HG02981 (cell line): ENCODE data around the gene SAMD9.
"Not testable (repeated sequence)": the region's sequence is repeated elsewhere in the genome, so short reads cannot be mapped to it uniquely, and the experiment has no call there.

Experiments used
- ATAC-seq: cut with Tn5 transposase; IDR thresholded peaks from one replicate; pipeline ENCODE4 v1.9.1; 2021; ENCODE audit warnings: mild to moderate bottlenecking, moderate library complexity; ENCODE audit not compliant: unreplicated experiment

Gene SAMD9

DNA sequence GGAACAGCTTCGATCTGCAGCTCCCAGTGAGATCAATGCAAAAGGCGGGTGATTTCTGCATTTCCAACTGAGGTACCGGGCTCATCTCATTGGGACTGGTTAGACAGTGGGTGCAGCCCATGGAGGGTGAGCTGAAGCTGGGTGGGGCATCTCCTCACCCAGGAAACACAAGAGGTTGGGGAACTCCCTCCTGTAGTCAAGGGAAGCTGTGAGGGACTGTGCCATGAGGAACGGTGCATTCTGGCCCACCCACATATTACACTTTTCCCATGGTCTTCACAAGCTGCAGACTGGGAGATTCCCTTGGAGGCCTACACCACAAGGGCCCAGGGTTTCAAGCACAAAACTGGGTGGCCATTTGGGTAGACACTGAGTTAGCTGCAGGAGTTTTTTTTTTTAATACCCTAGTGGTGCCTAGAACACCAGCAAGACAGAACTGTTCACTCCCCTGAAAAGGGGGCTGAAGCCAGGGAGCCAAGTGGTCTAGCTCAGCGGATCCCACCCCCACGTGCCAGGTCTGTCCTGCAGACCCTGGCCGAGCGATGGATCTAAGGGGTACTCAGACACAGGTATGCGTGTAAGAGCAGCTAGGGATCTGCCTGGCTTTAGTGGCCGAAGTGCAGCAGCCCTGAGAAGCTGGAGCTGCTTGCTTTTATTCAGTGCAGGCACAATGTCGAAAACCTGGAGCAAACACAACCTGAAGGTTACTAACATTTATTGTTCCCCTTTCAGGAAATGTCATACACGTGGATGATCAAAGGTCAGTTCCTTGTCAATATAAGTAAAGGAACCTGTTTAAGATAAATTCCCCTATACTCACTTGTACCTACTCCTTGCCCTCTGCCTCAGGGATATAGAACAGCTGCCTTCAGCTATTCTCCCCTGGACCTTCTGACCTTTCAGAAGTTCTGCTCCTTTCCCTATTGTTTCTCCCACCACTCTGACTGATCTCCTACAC is 3.1 kb upstream of the SAMD9 start:
- ATAC-seq, result no peak

DNA sequence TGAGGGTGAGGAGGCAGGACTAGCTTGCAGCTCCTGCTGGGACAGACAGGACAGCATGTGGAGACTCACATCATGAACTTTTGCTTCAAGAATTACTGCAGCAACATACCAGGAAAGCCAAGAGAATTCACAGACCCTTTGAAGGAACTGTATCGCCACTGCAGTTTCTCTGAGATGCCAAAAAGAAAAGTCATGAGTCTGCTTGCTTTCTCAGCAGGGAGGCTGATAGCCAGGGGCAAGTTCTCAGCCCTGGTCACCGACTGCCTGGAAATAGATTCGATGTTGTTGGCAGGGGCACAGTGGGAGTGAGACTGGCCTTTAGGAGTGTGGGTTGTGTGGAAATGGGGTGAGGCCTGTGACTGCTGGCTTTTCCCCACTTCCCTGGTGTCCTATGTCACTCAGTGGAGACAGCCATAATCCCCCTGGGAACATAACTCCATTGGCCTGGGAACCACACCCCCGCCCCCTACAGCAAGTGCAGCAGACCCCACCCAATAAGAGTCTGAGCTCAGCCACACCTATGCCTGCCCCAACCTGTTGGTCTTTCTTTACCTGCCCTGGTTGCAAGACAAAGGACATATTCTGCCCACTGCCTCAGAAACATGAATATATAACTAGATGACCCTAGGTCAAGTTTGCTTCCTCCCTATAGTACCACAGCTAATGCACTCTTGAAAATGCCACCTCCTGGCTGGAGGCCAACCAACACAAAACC is 1.6 kb upstream of the SAMD9 start:
- ATAC-seq, result no peak

DNA sequence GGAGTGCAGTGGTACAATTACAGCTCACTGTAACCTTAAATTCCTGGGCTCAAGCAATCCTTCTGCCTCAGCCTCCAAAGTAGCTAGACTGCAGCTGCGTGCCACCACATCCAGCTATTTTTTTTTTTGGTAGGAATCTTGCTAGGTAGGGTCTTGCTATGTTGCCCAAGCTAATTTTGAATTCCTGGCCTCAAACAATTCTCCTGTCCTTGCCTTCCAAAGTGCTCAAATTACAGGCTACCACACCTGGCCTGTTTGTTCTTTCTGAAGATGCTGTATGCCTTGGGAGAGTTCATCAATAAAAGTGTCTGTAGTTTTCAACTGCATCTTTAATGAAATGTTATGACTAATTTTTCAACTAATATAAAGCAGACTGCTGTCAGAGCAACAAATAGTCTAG is 452 bp downstream of the SAMD9 start:
- ATAC-seq, result no peak

GRCh38 chr7:93115796-93116195 is 2.0 kb downstream of the SAMD9 start:
- ATAC-seq, result no peak

DNA sequence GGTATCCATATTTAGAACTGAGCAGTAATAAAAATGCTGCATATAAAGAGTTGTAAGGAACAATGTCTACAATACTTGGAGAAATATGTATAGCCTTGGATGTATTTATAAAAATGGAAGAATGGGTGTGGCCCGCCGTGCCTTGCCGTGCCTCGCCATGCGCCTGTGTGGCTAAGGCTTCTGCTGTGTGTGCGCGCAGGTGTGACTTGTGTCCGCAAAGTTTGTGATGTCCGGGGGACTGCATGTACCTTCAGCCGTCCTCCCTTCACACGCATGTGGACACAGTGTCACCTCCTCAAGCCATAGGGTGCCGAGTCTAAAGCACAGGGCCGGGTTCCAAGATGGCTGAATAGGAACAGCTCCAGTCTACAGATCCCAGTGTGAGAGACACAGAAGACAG is 9.8 kb downstream of the SAMD9 start:
- ATAC-seq, result no peak

DNA sequence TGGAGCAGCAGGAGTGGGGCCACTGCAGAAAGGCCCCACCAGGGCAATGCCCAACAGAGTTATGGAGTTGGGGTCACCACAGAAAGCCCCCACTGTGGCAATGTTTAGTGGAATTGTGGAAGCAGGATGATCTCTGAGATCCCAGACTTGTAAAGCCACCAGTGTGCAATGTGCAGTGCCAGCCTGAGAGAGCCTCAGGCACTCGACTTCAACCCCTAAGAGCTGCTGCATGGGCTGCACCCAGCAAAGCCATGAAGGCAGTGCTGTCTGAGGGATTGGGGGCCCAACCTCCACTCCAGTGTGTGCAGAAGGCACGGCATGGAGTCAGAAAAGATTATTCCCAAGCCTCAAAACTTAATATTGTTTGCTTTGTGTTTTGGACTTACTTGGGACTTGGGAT is 20.4 kb downstream of the SAMD9 start:
- ATAC-seq, result no peak

GRCh38 chr7:93092757-93093370 is 24.9 kb downstream of the SAMD9 start:
- ATAC-seq, result peak; percentile 88

DNA sequence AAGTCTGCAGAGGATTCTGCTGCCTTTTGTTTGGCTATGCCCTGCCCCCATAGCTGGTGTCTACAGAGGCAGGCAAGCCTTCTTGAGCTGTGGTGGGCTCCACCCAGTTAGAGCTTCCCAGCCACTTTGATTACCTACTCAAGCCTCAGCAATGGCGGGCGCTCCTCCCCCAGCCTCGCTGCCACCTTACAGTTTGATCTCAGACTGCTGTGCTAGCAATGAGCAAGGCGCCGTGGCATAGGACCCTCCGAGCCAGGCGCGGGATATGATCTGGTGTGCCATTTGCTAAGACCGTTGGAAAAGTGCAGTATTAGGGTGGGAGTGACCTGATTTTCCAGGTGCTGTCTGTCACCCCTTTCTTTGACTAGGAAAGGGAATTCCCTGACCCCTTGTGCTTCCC is 44.4 kb downstream of the SAMD9 start:
- ATAC-seq, result not testable (repeated sequence)

DNA sequence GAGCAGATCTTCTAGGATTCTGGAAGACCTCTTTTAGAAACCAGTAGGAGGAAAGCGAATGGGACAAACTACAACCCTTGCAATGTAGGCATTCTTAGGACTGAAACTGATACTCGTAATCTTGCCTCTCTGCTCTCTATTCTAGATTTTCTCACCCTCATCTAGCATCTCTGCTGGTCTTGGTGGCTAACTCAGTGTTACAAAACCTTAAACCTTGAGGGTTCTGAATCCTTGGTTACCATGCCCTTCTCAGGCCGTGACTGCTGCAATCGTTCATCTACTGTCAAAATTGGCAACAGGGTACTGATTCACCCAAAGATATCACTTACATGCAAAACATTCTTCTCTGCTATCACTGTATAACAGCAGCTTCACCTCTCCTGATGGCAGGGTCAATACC is 55.2 kb downstream of the SAMD9 start:
- ATAC-seq, result no peak

DNA sequence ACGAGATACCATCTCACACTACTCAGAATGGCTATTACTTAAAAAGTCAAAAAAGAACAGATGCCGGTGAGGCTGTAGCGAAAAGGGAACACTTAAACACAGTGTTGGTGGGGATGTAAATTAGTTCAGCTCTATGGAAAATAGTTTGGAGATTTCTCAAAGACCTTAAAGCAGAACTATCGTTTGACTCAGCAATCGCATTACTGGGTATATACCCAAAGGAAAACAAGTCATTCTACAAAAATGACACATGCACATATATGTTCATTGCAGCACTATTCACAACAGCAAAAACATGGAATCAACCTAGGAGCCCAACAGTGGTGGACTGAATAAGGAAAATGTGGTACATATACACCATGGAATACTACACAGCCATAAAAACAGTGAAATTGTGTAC is 56.9 kb downstream of the SAMD9 start:
- no peak for ATAC-seq

GRCh38 chr7:93060025-93060424 is 57.8 kb downstream of the SAMD9 start:
- ATAC-seq, result no peak

GRCh38 chr7:93056621-93057020 is 61.2 kb downstream of the SAMD9 start:
- not testable (repeated sequence) for ATAC-seq

GRCh38 chr7:93055543-93056107 is 62.2 kb downstream of the SAMD9 start:
- no peak for ATAC-seq

- ATAC-seq, result no peak
Observed at GRCh38 chr7:93054975-93055374, 62.8 kb downstream of the SAMD9 start.

- no peak for ATAC-seq
Observed at GRCh38 chr7:93053949-93054943, 63.5 kb downstream of the SAMD9 start.

- ATAC-seq, result no peak
Observed at GRCh38 chr7:93053209-93053948, 64.4 kb downstream of the SAMD9 start.

- ATAC-seq, result no peak
Observed at GRCh38 chr7:93051660-93052059, 66.1 kb downstream of the SAMD9 start.
